Measurements from ENCODE around the gene ERCC1.

The ERCC1 gene

DNA sequence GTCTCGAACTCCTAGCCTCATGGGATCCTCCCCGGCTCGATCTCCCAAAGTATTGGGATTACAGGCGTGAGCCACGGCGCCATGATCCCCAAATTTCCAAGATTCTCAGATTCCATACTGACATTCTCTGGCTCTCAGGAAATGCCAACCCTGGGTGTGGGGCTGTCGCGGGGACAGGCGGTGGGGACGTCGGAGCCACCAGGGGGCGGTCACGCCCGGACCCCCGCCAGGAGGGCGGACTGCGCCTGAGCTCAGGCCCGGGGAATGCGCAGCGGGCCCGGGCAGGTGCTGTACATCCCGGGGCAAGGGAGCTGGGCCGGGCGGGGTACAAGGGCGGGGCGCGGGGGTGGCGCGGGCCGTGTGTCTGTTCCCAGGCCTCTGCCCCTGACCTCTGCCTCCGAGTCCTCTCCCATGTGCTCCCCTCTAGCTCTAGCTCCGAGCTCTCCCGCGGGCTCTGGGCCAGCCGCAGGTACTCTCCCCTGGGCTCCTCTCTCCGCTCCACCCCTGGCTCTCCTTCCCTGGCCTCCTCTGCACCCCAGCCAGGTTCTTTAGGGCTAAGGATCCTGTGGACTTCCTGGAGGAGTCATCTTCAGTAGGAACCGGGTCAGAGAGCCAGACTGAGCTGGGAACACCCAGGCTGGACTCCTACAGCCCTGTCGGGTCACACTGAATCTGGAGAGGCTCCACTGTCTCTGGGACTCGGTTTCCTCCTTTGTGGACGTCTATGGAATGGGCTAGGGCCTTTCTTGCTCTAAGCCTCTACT is 21.2 kb downstream of the ERCC1 start:
- no peak for DNase-seq (ENCODE audit: low read depth, low spot score)
- Histone ChIP-seq H3K4me3 (no peak overlapping the region), H3K36me3 (ENCODE audit: insufficient read depth, low read length) (no peaks in the 10 kb centered on the region), H3K9ac (ENCODE audit: insufficient read length) (no peak overlapping the region), H3K27ac (no peak overlapping the region), H3K9me3 (ENCODE audit: low read depth, low read length) (no peaks in the 10 kb centered on the region)
- TF ChIP-seq EZH2 (IDR thresholded peaks at IDR 0.05), result no peak
- TF ChIP-seq FOXP2 (optimal IDR thresholded peaks at IDR 0.05; ENCODE audit: control extremely low read depth, extremely low read length, insufficient read depth), result no peak
- TF ChIP-seq POLR2AphosphoS5 (IDR thresholded peaks at IDR 0.05; ENCODE audit: borderline replicate concordance, low read depth, low read length), result no peak

DNA sequence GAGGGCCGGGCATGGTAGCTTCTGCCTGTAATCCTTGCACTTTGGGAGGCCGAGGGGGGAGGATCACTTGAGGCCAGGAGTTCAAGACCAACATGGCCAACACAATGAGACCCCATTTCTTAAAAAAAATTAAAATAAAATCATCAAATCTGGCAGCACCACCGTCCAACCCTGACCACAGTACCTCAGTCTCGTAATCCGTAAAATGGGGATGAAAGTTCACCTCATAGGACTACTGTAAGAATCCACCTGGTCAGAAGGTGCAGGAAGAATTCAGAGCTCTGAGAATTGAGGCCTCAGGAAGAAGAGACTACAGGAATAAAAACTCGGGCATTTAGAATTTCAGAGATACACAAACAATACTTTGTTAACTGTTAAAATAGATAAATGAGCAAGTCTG is 21.9 kb downstream of the ERCC1 start:
- H3K4me3 ChIP-seq, result no peak overlapping the region
- no peak for DNase-seq (ENCODE audit: low read depth, low spot score)
- H3K36me3 ChIP-seq (ENCODE audit: insufficient read depth, low read length), result no peaks in the 10 kb centered on the region
- no peak overlapping the region for H3K27ac ChIP-seq
- H3K9me3 ChIP-seq (ENCODE audit: low read depth, low read length), result no peaks in the 10 kb centered on the region
- H3K9ac ChIP-seq (ENCODE audit: insufficient read length), result no peak overlapping the region
- TF ChIP-seq POLR2AphosphoS5 (IDR thresholded peaks at IDR 0.05; ENCODE audit: borderline replicate concordance, low read depth, low read length), result no peak
- TF ChIP-seq EZH2 (IDR thresholded peaks at IDR 0.05), result no peak
- no peak for TF ChIP-seq FOXP2 (optimal IDR thresholded peaks at IDR 0.05; ENCODE audit: control extremely low read depth, extremely low read length, insufficient read depth)

- no peak overlapping the region for H3K9ac ChIP-seq (ENCODE audit: insufficient read length)
- no peak overlapping the region for H3K4me3 ChIP-seq
- no peaks in the 10 kb centered on the region for H3K9me3 ChIP-seq (ENCODE audit: low read depth, low read length)
- H3K27ac ChIP-seq, result no peak overlapping the region
- TF ChIP-seq EZH2 (IDR thresholded peaks at IDR 0.05), result no peak
- no peak for TF ChIP-seq POLR2AphosphoS5 (IDR thresholded peaks at IDR 0.05; ENCODE audit: borderline replicate concordance, low read depth, low read length)
- TF ChIP-seq FOXP2 (optimal IDR thresholded peaks at IDR 0.05; ENCODE audit: control extremely low read depth, extremely low read length, insufficient read depth), result no peak
- no peaks in the 10 kb centered on the region for H3K36me3 ChIP-seq (ENCODE audit: insufficient read depth, low read length)
- DNase-seq (ENCODE audit: low read depth, low spot score), result no peak
Observed at GRCh38 chr19:45400192-45400591, 23.5 kb downstream of the ERCC1 start.

- DNase-seq (ENCODE audit: low read depth, low spot score), result no peak
- no peaks in the 10 kb centered on the region for H3K9me3 ChIP-seq (ENCODE audit: low read depth, low read length)
- H3K27ac ChIP-seq, result no peak overlapping the region
- H3K36me3 ChIP-seq (ENCODE audit: insufficient read depth, low read length), result no peaks in the 10 kb centered on the region
- no peak overlapping the region for H3K4me3 ChIP-seq
- H3K9ac ChIP-seq (ENCODE audit: insufficient read length), result no peak overlapping the region
- no peak for TF ChIP-seq FOXP2 (optimal IDR thresholded peaks at IDR 0.05; ENCODE audit: control extremely low read depth, extremely low read length, insufficient read depth)
- TF ChIP-seq POLR2AphosphoS5 (IDR thresholded peaks at IDR 0.05; ENCODE audit: borderline replicate concordance, low read depth, low read length), result no peak
- no peak for TF ChIP-seq EZH2 (IDR thresholded peaks at IDR 0.05)
Observed at GRCh38 chr19:45395821-45396617, 27.7 kb downstream of the ERCC1 start.

GRCh38 chr19:45391871-45392665 is 31.6 kb downstream of the ERCC1 start:
- no peaks in the 10 kb centered on the region for H3K36me3 ChIP-seq (ENCODE audit: insufficient read depth, low read length)
- H3K9me3 ChIP-seq (ENCODE audit: low read depth, low read length), result no peaks in the 10 kb centered on the region
- DNase-seq (ENCODE audit: low read depth, low spot score), result no peak
- TF ChIP-seq POLR2AphosphoS5 (IDR thresholded peaks at IDR 0.05; ENCODE audit: borderline replicate concordance, low read depth, low read length) (no peak), FOXP2 (optimal IDR thresholded peaks at IDR 0.05; ENCODE audit: control extremely low read depth, extremely low read length, insufficient read depth) (no peak), EZH2 (IDR thresholded peaks at IDR 0.05) (no peak)
- H3K27ac ChIP-seq, result no peak overlapping the region
- H3K4me3 ChIP-seq, result no peak overlapping the region
- H3K9ac ChIP-seq (ENCODE audit: insufficient read length), result no peak overlapping the region

DNA sequence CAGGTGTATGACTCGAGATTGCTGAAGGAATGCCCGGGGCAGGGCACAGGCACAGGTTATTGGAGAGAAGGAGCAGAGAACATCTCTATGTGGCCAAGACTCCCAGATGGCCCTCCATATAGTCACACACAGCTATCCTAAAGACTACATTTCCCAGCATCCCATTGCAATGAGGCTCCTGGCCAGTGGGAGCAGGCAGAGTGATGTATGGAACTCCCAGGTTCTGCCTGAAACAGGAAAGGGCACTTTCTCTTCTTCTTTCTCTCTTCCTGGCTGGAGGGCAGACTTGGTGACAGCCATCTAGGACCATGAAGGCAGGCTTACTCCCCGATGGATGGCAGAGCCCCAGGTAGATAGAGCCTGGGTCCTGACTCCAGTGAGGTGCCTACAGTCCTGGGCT is 32.4 kb downstream of the ERCC1 start:
- TF ChIP-seq FOXP2 (optimal IDR thresholded peaks at IDR 0.05; ENCODE audit: control extremely low read depth, extremely low read length, insufficient read depth), result no peak
- no peak for TF ChIP-seq EZH2 (IDR thresholded peaks at IDR 0.05)
- TF ChIP-seq POLR2AphosphoS5 (IDR thresholded peaks at IDR 0.05; ENCODE audit: borderline replicate concordance, low read depth, low read length), result no peak
- Histone ChIP-seq H3K4me3 (no peak overlapping the region), H3K9me3 (ENCODE audit: low read depth, low read length) (no peaks in the 10 kb centered on the region), H3K36me3 (ENCODE audit: insufficient read depth, low read length) (no peaks in the 10 kb centered on the region), H3K27ac (no peak overlapping the region), H3K9ac (ENCODE audit: insufficient read length) (no peak overlapping the region)
- DNase-seq (ENCODE audit: low read depth, low spot score), result no peak

DNA sequence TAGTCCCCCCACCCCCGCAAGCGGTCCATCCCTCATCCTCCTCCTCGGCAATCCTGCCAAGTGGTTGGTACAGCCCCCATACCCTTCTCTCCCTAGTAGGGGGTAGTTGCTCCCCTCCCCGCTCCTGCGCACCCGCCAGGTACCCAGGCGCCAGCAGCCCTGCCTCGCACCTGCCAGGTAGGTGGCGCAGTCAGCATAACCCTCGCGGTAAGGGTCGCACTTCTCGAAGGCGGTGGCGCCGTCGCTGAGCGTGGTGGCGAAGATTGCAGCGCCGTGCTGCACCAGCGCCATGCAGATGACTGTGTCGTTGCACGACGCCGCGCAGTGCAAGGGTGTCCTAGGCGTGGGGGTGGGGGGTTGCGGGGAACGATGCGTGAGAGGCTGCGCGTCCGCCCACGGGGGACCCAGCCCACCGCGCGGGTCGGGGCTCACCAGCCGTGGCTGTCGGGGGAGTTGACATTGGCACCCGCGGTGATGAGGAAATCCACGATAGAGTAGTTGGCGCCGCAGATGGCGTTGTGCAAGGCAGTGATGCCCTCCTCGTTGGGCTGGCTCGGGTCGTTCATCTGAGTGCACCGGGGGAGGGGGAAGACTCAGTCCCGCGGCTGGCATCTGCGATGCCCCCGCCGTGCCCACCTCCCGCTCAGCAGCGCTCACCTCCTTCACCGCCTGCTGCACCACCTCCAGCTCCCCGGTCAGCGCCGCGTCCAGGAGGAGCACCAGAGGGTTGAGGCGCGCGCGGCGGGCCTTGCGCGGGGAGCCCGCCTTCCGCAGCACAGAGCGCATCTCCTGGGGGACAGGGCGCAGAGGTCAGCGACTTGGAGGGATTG is 38.1 kb downstream of the ERCC1 start:
- H3K4me3 ChIP-seq, result peak overlapping the region; percentile 43
- H3K36me3 ChIP-seq (ENCODE audit: insufficient read depth, low read length), result no peaks in the 10 kb centered on the region
- DNase-seq (ENCODE audit: low read depth, low spot score), result no peak
- no peaks in the 10 kb centered on the region for H3K9me3 ChIP-seq (ENCODE audit: low read depth, low read length)
- H3K27ac ChIP-seq, result no peak overlapping the region
- H3K9ac ChIP-seq (ENCODE audit: insufficient read length), result no peak overlapping the region
- TF ChIP-seq FOXP2 (optimal IDR thresholded peaks at IDR 0.05; ENCODE audit: control extremely low read depth, extremely low read length, insufficient read depth) (no peak), POLR2AphosphoS5 (IDR thresholded peaks at IDR 0.05; ENCODE audit: borderline replicate concordance, low read depth, low read length) (no peak), EZH2 (IDR thresholded peaks at IDR 0.05) (no peak)

All from SK-N-MC (cell line).